ENCODE results near the gene MSL1. TPM values are rescaled to one million over a fixed set of nuclear protein-coding genes. Genes with fewer than 3 reads are reported as not detected.
A peak's percentile ranks its signal among the peaks of the same experiment; 100 is the strongest.

Gene MSL1
- total RNA-seq, 1 donor from 2014 or later, result 84.4 TPM

GRCh38 chr17:40090237-40091119 lies 31.3 kb upstream of the MSL1 start:
- DNase-seq (no peak), ATAC-seq (no peak)
- peak overlapping the region; percentile 17 for H3K27ac ChIP-seq
- no peak overlapping the region for H3K4me3 ChIP-seq
- H3K27me3 ChIP-seq, result no peaks in the 10 kb centered on the region
- peaks cover 9% of the 10 kb centered on the region for H3K4me1 ChIP-seq
- no peak for TF ChIP-seq CTCF (IDR thresholded peaks at IDR 0.05)
- intact Hi-C loops (cut with DNase I), result no loop called here
- H3K9me3 ChIP-seq, result no peaks in the 10 kb centered on the region
- peaks cover 75% of the 10 kb centered on the region for H3K36me3 ChIP-seq

GRCh38 chr17:40091691-40092397 lies 29.9 kb upstream of the MSL1 start:
- DNase-seq (no peak), ATAC-seq (peak; percentile 32)
- intact Hi-C loops (cut with DNase I), result no loop called here
- Histone ChIP-seq H3K9me3 (no peaks in the 10 kb centered on the region), H3K4me1 (peaks cover 19% of the 10 kb centered on the region), H3K36me3 (peaks cover 75% of the 10 kb centered on the region), H3K27ac (peak overlapping the region; percentile 17), H3K27me3 (no peaks in the 10 kb centered on the region), H3K4me3 (no peak overlapping the region)
- no peak for TF ChIP-seq CTCF (IDR thresholded peaks at IDR 0.05)

GRCh38 chr17:40092581-40092980 lies 29.2 kb upstream of the MSL1 start:
- DNase-seq (no peak), ATAC-seq (no peak)
- intact Hi-C loops (cut with DNase I), result no loop called here
- Histone ChIP-seq H3K4me1 (peaks cover 26% of the 10 kb centered on the region), H3K27ac (peak overlapping the region; percentile 17), H3K9me3 (no peaks in the 10 kb centered on the region), H3K36me3 (peaks cover 75% of the 10 kb centered on the region), H3K4me3 (no peak overlapping the region), H3K27me3 (no peaks in the 10 kb centered on the region)
- TF ChIP-seq CTCF (IDR thresholded peaks at IDR 0.05), result no peak

- DNase-seq, result no peak
These were observed 28.7 kb upstream of the MSL1 start for GRCh38 chr17:40093005-40093579.

More at GRCh38 chr17:40093005-40093579, 28.7 kb upstream of the MSL1 start:
- no peak for TF ChIP-seq CTCF (IDR thresholded peaks at IDR 0.05)
- intact Hi-C loops (cut with DNase I), result no loop called here
- H3K36me3 ChIP-seq, result peaks cover 70% of the 10 kb centered on the region
- peak overlapping the region; percentile 30 for H3K27ac ChIP-seq
- ATAC-seq, result no peak
- H3K4me3 ChIP-seq, result no peak overlapping the region
- no peaks in the 10 kb centered on the region for H3K27me3 ChIP-seq
- H3K4me1 ChIP-seq, result peaks cover 31% of the 10 kb centered on the region
- H3K9me3 ChIP-seq, result no peaks in the 10 kb centered on the region
